GM12878 (cell line): ENCODE data around the gene KIF21B. TPM values are rescaled to one million over a fixed set of nuclear protein-coding genes. Genes with fewer than 3 reads are reported as not detected.

Experiments used
- ATAC-seq: fragments of 200-7000 bp; cut with Tn5 transposase; 3 replicates; pipeline ENCODE4 v1.9.1; 2020; ENCODE audit warnings: mild to moderate bottlenecking, moderate library complexity
- BruUV-seq: library from RNA; stranded (reverse); fragments of 400-500 nt; replicated peaks from 2 replicates; lab custom pipeline; 2021; lab: Mats Ljungman, UMichigan
- CTCF ChIA-PET: fragments of 300-600 bp; sonication (Branson Sonifier 250); formaldehyde crosslinking; extraction: SDS; loops from one replicate; lab custom pipeline; 2021; ENCODE audit warnings: inconsistent platforms; lab: Yijun Ruan, JAX
- POLR2A ChIA-PET: fragments of 350-600 bp; formaldehyde crosslinking; extraction: SDS; loops from one replicate; lab custom pipeline; 2021; ENCODE audit warnings: inconsistent platforms; lab: Charles Lee
- RAD21 ChIA-PET: fragments of 300-600 bp; sonication (Branson Sonifier 250); formaldehyde crosslinking; loops from one replicate; lab custom pipeline; 2023; ENCODE audit warnings: antibody characterized with exemption; ENCODE audit not compliant: unreplicated experiment; lab: Charles Lee
- SMC1A ChIA-PET: fragments of 300-600 bp; sonication (Branson Sonifier 250); formaldehyde crosslinking; loops from one replicate; lab custom pipeline; 2023; ENCODE audit not compliant: unreplicated experiment, uncharacterized antibody; lab: Charles Lee
- DNase-seq: peaks from one replicate; pipeline ENCODE4 v3.0.0-alpha.2; 2011; ENCODE audit warnings: low read depth, low spot score
- FAIRE-seq: peaks from 3 replicates; lab custom pipeline; 2011; peaks lifted over from hg19 to GRCh38; lab: Jason Lieb, UNC
- H2AFZ ChIP-seq: 2 replicates; pipeline ENCODE4 v1.6.0; 2011; ENCODE audit warnings: low read depth, low read length, control low read depth; ENCODE audit not compliant: control insufficient read depth
- H3K27ac ChIP-seq: 2 replicates; pipeline ENCODE4 v1.5.1; 2011; ENCODE audit warnings: control low read depth; ENCODE audit not compliant: control insufficient read depth, insufficient read depth
- H3K27me3 ChIP-seq, 2 experiments: replicated peaks in 1 of 2; 2 replicates each; pipeline versions ENCODE4 v1.6.0 to v1.6.1; 2011; ENCODE audit warnings: low read length in 1 of 2; ENCODE audit not compliant: control insufficient read depth in 2 of 2, insufficient read depth in 2 of 2
- H3K36me3 ChIP-seq, 2 experiments: 2 replicates each; pipeline ENCODE4 v1.5.1; 2011; ENCODE audit warnings: low read length in 1 of 2; ENCODE audit not compliant: control insufficient read depth in 2 of 2, insufficient read depth in 2 of 2
- H3K4me1 ChIP-seq: 2 replicates; pipeline ENCODE4 v1.6.1; 2011; ENCODE audit warnings: mild to moderate bottlenecking, low read length, moderate library complexity, mixed read lengths; ENCODE audit not compliant: control insufficient read depth, insufficient read depth
- H3K4me2 ChIP-seq: 2 replicates; pipeline ENCODE4 v1.6.0; 2011; ENCODE audit warnings: control low read depth; ENCODE audit not compliant: control insufficient read depth, insufficient read depth
- H3K4me3 ChIP-seq: fragments of 200-600 bp; sonication (generic); 2 replicates; pipeline ENCODE4 v1.5.1; 2016
- H3K79me2 ChIP-seq: 2 replicates; pipeline ENCODE4 v1.6.0; 2011; ENCODE audit warnings: low read length; ENCODE audit not compliant: control insufficient read depth, insufficient read depth
- H3K9ac ChIP-seq: 2 replicates; pipeline ENCODE4 v1.8.0; 2011; ENCODE audit warnings: low read length, control low read depth, mixed read lengths; ENCODE audit not compliant: control insufficient read depth, insufficient read depth
- H3K9me3 ChIP-seq: replicated peaks from 3 replicates; pipeline ENCODE4 v1.5.1; 2011; ENCODE audit warnings: mild to moderate bottlenecking, low read length; ENCODE audit not compliant: control insufficient read depth, insufficient read depth
- H4K20me1 ChIP-seq: 2 replicates; pipeline ENCODE4 v1.6.0; 2011; ENCODE audit not compliant: control insufficient read depth, insufficient read depth
- ATF7 ChIP-seq: fragments of 450-650 bp; IDR thresholded peaks from 2 replicates; pipeline ENCODE4 v1.6.1; 2016; ENCODE audit warnings: low read depth, mild to moderate bottlenecking
- BHLHE40 ChIP-seq, 2 experiments: fragments of 450-650 bp in 1 of 2; IDR thresholded peaks; 2 replicates each; pipeline ENCODE4 v1.6.1; 2011 to 2017; ENCODE audit warnings: low read depth in 2 of 2, borderline replicate concordance in 1 of 2, improper control_type of control experiment in 1 of 2, low read length in 1 of 2, mild to moderate bottlenecking in 1 of 2
- ESRRA ChIP-seq: IDR thresholded peaks from 2 replicates; pipeline ENCODE4 v1.6.1; 2012; ENCODE audit warnings: mild to moderate bottlenecking, low read length, improper control_type of control experiment
- FOXK2 ChIP-seq: fragments of 450-650 bp; IDR thresholded peaks from 2 replicates; pipeline ENCODE4 v1.6.1; 2017; ENCODE audit warnings: mild to moderate bottlenecking, moderate library complexity
- HDGF ChIP-seq: fragments of 450-650 bp; IDR thresholded peaks from 2 replicates; pipeline ENCODE4 v1.6.1; 2016; ENCODE audit warnings: antibody characterized with exemption
- IKZF1 ChIP-seq: fragments of 450-650 bp; conservative IDR thresholded peaks from 2 replicates; pipeline ENCODE4 v1.6.1; 2017; ENCODE audit warnings: antibody characterized with exemption, mild to moderate bottlenecking
- JUNB ChIP-seq: IDR thresholded peaks from 2 replicates; pipeline ENCODE4 v1.6.1; 2016; ENCODE audit warnings: antibody characterized with exemption, mild to moderate bottlenecking
- MTA3 ChIP-seq: IDR thresholded peaks from 2 replicates; pipeline ENCODE4 v1.6.1; 2012; ENCODE audit warnings: low read length, inconsistent platforms, borderline replicate concordance
- NFIC ChIP-seq: IDR thresholded peaks from 2 replicates; pipeline ENCODE4 v1.6.1; 2012; ENCODE audit warnings: low read depth, mild to moderate bottlenecking, inconsistent platforms, low read length, moderate library complexity
- NR2C1 ChIP-seq: fragments of 450-650 bp; IDR thresholded peaks from 2 replicates; pipeline ENCODE4 v1.6.1; 2017; ENCODE audit warnings: antibody characterized with exemption, mild to moderate bottlenecking, moderate library complexity
- NR2C2 ChIP-seq: IDR thresholded peaks from 2 replicates; pipeline ENCODE4 v1.6.1; 2011; ENCODE audit warnings: borderline replicate concordance, low read depth; ENCODE audit not compliant: control insufficient read depth, insufficient read length
- SP1 ChIP-seq: IDR thresholded peaks from one replicate; pipeline ENCODE4 v1.6.1; 2011; ENCODE audit warnings: low read depth, low read length
- ZNF274 ChIP-seq: IDR thresholded peaks from one replicate; pipeline ENCODE4 v1.8.0; 2011; ENCODE audit not compliant: insufficient read length, insufficient read depth
- WGBS: methylation state at CpG from one replicate; pipeline ENCODE4 v1.1.6; 2016; ENCODE audit warnings: low lambda C conversion rate; ENCODE audit not compliant: insufficient replicate concordance, insufficient coverage; ENCODE audit errors: missing lambda C conversion rate; 5-methylcytosine and 5-hydroxymethylcytosine counted together
- in situ Hi-C: fragments of 300-500 bp; cut with MboI; formaldehyde crosslinking; loops from 9 replicates; pipeline ENCODE4 v1.14.3; 2018; ENCODE audit warnings: mixed read lengths
- intact Hi-C: fragments of 100-400 bp; cut with micrococcal nuclease; formaldehyde crosslinking; loops from one replicate; pipeline ENCODE4 v1.14.2; 2022; ENCODE audit not compliant: unreplicated experiment
- polyA plus RNA-seq, 11 experiments: library from polyadenylated mRNA; depleted of rRNA in 4 of 11; unstranded in 6 of 11; stranded (reverse) in 5 of 11; fragments of >200 nt; fragmentation: Nextera tagmentation in 4 of 11; fragmentation: Illumina TruSeq in 1 of 11; extraction: Ambion mirVana in 4 of 11; extraction: Trizol in 1 of 11; gene quantifications; 1 replicate in 1 of 11; 2 replicates in 10 of 11; pipeline versions ENCODE4 v1.2.1 to v1.2.3, GENCODE V29; 2011 to 2016; ENCODE audit warnings: inconsistent platforms in 2 of 11, missing spikeins in 2 of 11, low read depth in 1 of 11
- total RNA-seq, 4 experiments: library from RNA; depleted of rRNA in 3 of 4; stranded (reverse); fragments of >200 nt in 3 of 4; fragmentation: Illumina TruSeq in 1 of 4; extraction: Trizol in 1 of 4; gene quantifications; 2 replicates each; pipeline versions ENCODE4 v1.2.1 to v1.2.3, GENCODE V29; 2013 to 2021

KIF21B gene
- total and polyA plus RNA-seq, 10 of the 15 experiments (the other 5 are each of a cell fraction or from before 2014, with no cell fraction given): 2.3 to 47.7 (median 12.6) TPM

GRCh38 chr1:200998323-200998722, 25.2 kb downstream of the KIF21B start (continued):
- no peak for TF ChIP-seq FOXK2
- no peak for TF ChIP-seq HDGF
- TF ChIP-seq NR2C2: no peak
- TF ChIP-seq ZNF274: no peak
- no peak for TF ChIP-seq ESRRA

- intact Hi-C loops: no loop called here
- no peak for ATAC-seq
- SMC1A ChIA-PET: no interaction called here
- POLR2A ChIA-PET: no interaction called here
- Histone ChIP-seq H3K27me3 (no peaks in the 10 kb centered on the region), H3K9me3 (no peaks in the 10 kb centered on the region), H3K9ac (no peak overlapping the region)
- CTCF ChIA-PET: interaction anchor here (3.8 kb wide), 1 partner anchor 12 kb away, joined by 14 read pairs; no protein-coding TSS in a partner anchor
- TF ChIP-seq NFIC (no peak), HDGF (no peak), ATF7 (no peak), MTA3 (no peak), NR2C1 (no peak), IKZF1 (no peak), BHLHE40 (IDR thresholded peaks at IDR 0.05; ENCODE audit: borderline replicate concordance in 1 of 2, low read depth in 2 of 2, low read length in 1 of 2) (no peak), JUNB (no peak), SP1 (no peak)
- TF ChIP-seq, all 136 proteins: peak for 0
- H3K4me3 ChIP-seq: no peak overlapping the region
- no TSS peak for BruUV-seq
- no peaks in the 10 kb centered on the region for H4K20me1 ChIP-seq
- in situ Hi-C loops: no loop called here
- no peak overlapping the region for H2AFZ ChIP-seq
- no peaks in the 10 kb centered on the region for H3K4me1 ChIP-seq
- DNase-seq (no peak), FAIRE-seq (no peak)
- H3K79me2 ChIP-seq: no peaks in the 10 kb centered on the region
- 95% methylated on average over 4 of the region's 4 CpGs for WGBS
- no peak overlapping the region for H3K4me2 ChIP-seq
- H3K27ac ChIP-seq: no peak overlapping the region
- peaks cover 13 to 51% of the 10 kb centered on the region in 2 experiments; a peak in 3 of 4 replicates for H3K36me3 ChIP-seq
- RAD21 ChIA-PET: no interaction called here
Observed at GRCh38 chr1:200992382-200993048, 31.0 kb downstream of the KIF21B start.
